DOHH2 (cell line): Measurements from ENCODE around the gene POU2F2.

Source experiments
- H3F3A ChIP-seq: fragments of 200-600 bp; sonication (generic), shearing (Covaris generic); 2 replicates; pipeline ENCODE4 v1.6.0; 2016; ENCODE audit warnings: antibody characterized with exemption, mild to moderate bottlenecking; ENCODE audit not compliant: control insufficient read depth, insufficient read depth
- H3K27ac ChIP-seq: fragments of 200-600 bp; sonication (generic); 2 replicates; pipeline ENCODE4 v1.5.1; 2014; ENCODE audit warnings: low read depth, mild to moderate bottlenecking, low read length, moderate library complexity
- H3K27me3 ChIP-seq: fragments of 200-600 bp; sonication (generic); 2 replicates; pipeline ENCODE4 v1.6.1; 2014; ENCODE audit warnings: mild to moderate bottlenecking, low read length, mixed read lengths; ENCODE audit not compliant: control insufficient read depth
- H3K36me3 ChIP-seq: fragments of 200-600 bp; sonication (generic); 2 replicates; pipeline ENCODE4 v1.6.1; 2014; ENCODE audit warnings: mild to moderate bottlenecking, low read length, moderate library complexity, mixed read lengths; ENCODE audit not compliant: control insufficient read depth
- H3K4me1 ChIP-seq: fragments of 200-600 bp; sonication (generic); 2 replicates; pipeline ENCODE4 v1.6.1; 2014; ENCODE audit warnings: mild to moderate bottlenecking, low read length, mixed read lengths; ENCODE audit not compliant: control insufficient read depth
- H3K4me2 ChIP-seq: fragments of 200-600 bp; sonication (generic); 2 replicates; pipeline ENCODE4 v1.6.0; 2014; ENCODE audit warnings: mild to moderate bottlenecking, low read length, moderate library complexity
- H3K4me3 ChIP-seq: fragments of 200-600 bp; sonication (generic); 2 replicates; pipeline ENCODE4 v1.5.1; 2014; ENCODE audit warnings: mild to moderate bottlenecking, low read length, mixed read lengths
- H3K79me2 ChIP-seq: fragments of 200-600 bp; sonication (generic); 2 replicates; pipeline ENCODE4 v1.6.1; 2014; ENCODE audit warnings: mild to moderate bottlenecking, low read length, mixed read lengths; ENCODE audit not compliant: control insufficient read depth
- H3K9me2 ChIP-seq: fragments of 200-600 bp; sonication (generic); replicated peaks from 2 replicates; pipeline ENCODE4 v1.6.1; 2014; ENCODE audit warnings: mild to moderate bottlenecking, low read length, mixed read lengths; ENCODE audit not compliant: control insufficient read depth
- H3K9me3 ChIP-seq: fragments of 200-600 bp; sonication (generic); 2 replicates; pipeline ENCODE4 v1.6.1; 2014; ENCODE audit warnings: antibody characterized with exemption, low read length, mixed read lengths; ENCODE audit not compliant: control insufficient read depth, insufficient read depth
- H4K20me1 ChIP-seq: fragments of 200-600 bp; sonication (generic); 2 replicates; pipeline ENCODE4 v1.6.0; 2014; ENCODE audit warnings: low read depth, mild to moderate bottlenecking, antibody characterized with exemption, low read length, moderate library complexity; ENCODE audit not compliant: control insufficient read depth, insufficient read depth
- EZH2phosphoT487 ChIP-seq: fragments of 200-600 bp; sonication (generic); IDR thresholded peaks from 2 replicates; pipeline ENCODE4 v1.6.1; 2017; ENCODE audit warnings: borderline replicate concordance, mild to moderate bottlenecking, antibody characterized with exemption, low read length, moderate library complexity, mixed read lengths
- TF ChIP-seq, protein P1 (sequence below): fragments of 200-600 bp; sonication (generic); IDR thresholded peaks from one replicate; pipeline ENCODE4 v1.5.1; 2014; ENCODE audit warnings: antibody characterized with exemption, mild to moderate bottlenecking, low read depth, low read length; ENCODE audit not compliant: poor library complexity, severe bottlenecking

POU2F2 gene

DNA sequence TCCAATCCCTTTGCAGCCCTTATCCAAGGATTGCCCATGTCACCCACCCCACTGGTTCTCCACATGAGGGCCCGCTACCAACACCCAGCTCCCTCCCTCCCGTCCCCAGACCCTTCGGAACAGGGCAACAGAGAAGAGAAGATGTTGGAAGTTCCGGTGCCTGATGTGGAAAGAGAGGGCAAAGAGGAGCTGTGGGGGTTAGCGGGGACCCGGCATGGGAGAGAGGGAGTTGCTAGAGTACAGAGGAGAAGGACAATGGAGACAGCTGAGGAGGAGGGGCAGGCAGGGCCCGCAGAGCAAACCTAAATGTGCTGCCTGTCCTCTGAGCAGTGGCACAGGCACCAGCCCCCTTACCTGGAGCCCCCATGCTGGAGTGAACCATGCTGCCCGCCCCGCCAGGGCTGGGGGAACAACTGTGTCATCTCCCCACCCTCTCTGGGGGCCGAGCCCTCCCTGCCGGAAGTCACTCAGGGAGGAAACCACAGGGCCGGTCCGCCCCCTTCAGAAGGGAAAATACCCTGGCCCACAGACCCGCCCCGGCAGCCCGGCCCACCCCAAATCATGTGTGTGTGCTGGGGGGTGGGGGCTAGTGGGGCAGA lies at the start of gene POU2F2:
POU2F2 (minus strand) TSS at position 417 of the 599 bp plus-strand sequence; CDS start at position 382, 35 bp downstream.
- no peaks in the 10 kb centered on the region for H4K20me1 ChIP-seq
- H3K27ac ChIP-seq: peak within 1 kb of the TSS; percentile 98
- peak within 1 kb of the TSS; percentile 82 for H3K4me3 ChIP-seq
- H3K9me3 ChIP-seq: no peaks in the 10 kb centered on the region
- peak within 1 kb of the TSS; percentile 87 for H3K4me2 ChIP-seq
- no peaks in the 10 kb centered on the region for H3K27me3 ChIP-seq
- H3K36me3 ChIP-seq: peaks cover 50% of the 10 kb centered on the region
- peaks cover 59% of the 10 kb centered on the region for H3K79me2 ChIP-seq
- peaks cover 17% of the 10 kb centered on the region for H3F3A ChIP-seq
- TF ChIP-seq EZH2phosphoT487: no peak
- TF ChIP-seq, protein P1, sequence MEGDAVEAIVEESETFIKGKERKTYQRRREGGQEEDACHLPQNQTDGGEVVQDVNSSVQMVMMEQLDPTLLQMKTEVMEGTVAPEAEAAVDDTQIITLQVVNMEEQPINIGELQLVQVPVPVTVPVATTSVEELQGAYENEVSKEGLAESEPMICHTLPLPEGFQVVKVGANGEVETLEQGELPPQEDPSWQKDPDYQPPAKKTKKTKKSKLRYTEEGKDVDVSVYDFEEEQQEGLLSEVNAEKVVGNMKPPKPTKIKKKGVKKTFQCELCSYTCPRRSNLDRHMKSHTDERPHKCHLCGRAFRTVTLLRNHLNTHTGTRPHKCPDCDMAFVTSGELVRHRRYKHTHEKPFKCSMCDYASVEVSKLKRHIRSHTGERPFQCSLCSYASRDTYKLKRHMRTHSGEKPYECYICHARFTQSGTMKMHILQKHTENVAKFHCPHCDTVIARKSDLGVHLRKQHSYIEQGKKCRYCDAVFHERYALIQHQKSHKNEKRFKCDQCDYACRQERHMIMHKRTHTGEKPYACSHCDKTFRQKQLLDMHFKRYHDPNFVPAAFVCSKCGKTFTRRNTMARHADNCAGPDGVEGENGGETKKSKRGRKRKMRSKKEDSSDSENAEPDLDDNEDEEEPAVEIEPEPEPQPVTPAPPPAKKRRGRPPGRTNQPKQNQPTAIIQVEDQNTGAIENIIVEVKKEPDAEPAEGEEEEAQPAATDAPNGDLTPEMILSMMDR: no peak
- H3K9me2 ChIP-seq: no peaks in the 10 kb centered on the region
- H3K4me1 ChIP-seq: peaks cover 79% of the 10 kb centered on the region

DNA sequence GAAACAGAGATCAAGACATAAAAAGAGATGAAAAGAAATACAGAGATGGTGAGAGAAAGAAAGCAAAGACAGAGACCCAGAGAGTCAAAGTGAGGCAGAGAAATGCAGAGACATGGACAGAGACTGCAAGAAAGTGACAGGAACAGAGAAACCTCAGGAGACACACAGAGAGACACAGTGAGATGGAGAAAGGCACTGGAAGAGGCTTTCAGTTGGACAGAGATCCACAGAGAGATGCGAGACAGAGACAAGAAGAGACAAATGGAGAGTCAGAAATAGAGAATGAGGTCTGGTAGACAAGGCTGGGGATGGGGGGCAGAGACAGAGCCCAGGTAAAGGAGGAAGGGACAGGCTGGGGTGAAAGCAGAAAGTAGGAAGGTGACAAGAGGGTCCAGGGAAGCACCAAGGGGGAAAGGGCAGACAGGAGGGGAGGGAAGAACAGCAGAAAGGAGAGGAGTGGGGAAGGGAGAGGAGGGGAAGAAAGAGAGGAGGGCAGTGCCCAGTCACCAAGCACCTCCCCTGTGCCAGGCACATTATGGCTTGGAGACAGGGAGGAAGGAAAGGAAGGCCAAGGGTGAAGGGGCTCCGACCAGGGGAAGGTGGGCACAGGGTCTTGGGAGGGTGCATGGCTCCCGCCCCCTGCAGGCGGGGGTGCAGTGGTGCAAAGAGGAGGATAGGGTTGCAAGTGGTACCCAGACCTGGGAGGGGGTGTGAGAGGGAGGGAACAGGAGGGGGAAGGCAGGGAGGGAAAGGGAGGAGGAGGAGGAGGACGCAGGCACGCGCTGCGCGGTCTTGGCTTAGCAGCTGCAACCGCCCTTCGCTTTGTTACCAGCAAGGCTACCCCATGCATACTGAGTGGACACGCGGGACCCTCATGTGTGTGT lies 46.8 kb upstream of the POU2F2 start:
- Histone ChIP-seq H3K4me2 (no peak overlapping the region), H3K9me3 (no peaks in the 10 kb centered on the region), H3K79me2 (no peaks in the 10 kb centered on the region), H3K4me1 (peaks cover 53% of the 10 kb centered on the region), H4K20me1 (no peaks in the 10 kb centered on the region), H3K4me3 (no peak overlapping the region), H3K27me3 (peaks cover 45% of the 10 kb centered on the region), H3K27ac (no peak overlapping the region), H3F3A (peaks cover 10% of the 10 kb centered on the region), H3K36me3 (no peaks in the 10 kb centered on the region), H3K9me2 (no peaks in the 10 kb centered on the region)
- TF ChIP-seq, protein P1: peak; percentile 84
- no peak for TF ChIP-seq EZH2phosphoT487

DNA sequence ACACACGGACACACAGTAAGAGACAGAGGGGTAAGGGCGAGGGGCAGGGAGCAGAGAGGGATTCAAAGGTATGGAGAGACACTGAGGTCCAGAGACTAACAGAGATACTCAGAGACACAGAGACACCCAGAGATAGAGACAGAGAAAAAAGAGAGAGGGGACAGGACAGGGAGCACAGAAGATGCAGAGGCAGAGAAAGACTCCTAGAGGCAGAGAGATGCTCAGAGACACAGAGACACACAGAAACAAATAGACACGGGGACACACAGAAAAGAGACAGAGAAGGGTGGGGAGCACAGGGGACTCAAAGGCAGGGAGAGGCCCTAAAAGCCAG lies 45.4 kb upstream of the POU2F2 start:
- H3K9me3 ChIP-seq: no peaks in the 10 kb centered on the region
- H3K27me3 ChIP-seq: peaks cover 45% of the 10 kb centered on the region
- no peak for TF ChIP-seq EZH2phosphoT487
- TF ChIP-seq, protein P1: no peak
- H3K4me2 ChIP-seq: peak overlapping the region; percentile 81
- peaks cover 10% of the 10 kb centered on the region for H3F3A ChIP-seq
- peaks cover 47% of the 10 kb centered on the region for H3K4me1 ChIP-seq
- H3K4me3 ChIP-seq: peak overlapping the region; percentile 71
- H3K27ac ChIP-seq: no peak overlapping the region
- no peaks in the 10 kb centered on the region for H3K36me3 ChIP-seq
- no peaks in the 10 kb centered on the region for H4K20me1 ChIP-seq
- no peaks in the 10 kb centered on the region for H3K79me2 ChIP-seq
- H3K9me2 ChIP-seq: no peaks in the 10 kb centered on the region
